NT2/D1 (cell line): ENCODE measurements around the gene ABCG1.

ENCODE experiments used
- SUZ12 ChIP-seq: IDR thresholded peaks from 2 replicates; pipeline ENCODE4 v1.6.1; 2011; ENCODE audit not compliant: insufficient read length, insufficient read depth; ENCODE audit errors: extremely low read depth
- YY1 ChIP-seq: IDR thresholded peaks from 2 replicates; pipeline ENCODE4 v1.6.1; 2011; ENCODE audit not compliant: insufficient read length, insufficient read depth
- ZNF274 ChIP-seq: IDR thresholded peaks from 2 replicates; pipeline ENCODE4 v1.6.1; 2011; ENCODE audit warnings: mild to moderate bottlenecking, low read depth, low read length

GRCh38 chr21:42254651-42255601, 36.0 kb downstream of the ABCG1 start:
- TF ChIP-seq YY1 (no peak), SUZ12 (no peak), ZNF274 (no peak)
